A673 (cell line): ENCODE data around the gene PRCD.

Experiments used
- EZH2 ChIP-seq: fragments of 200-600 bp; sonication (generic); IDR thresholded peaks from 2 replicates; pipeline ENCODE4 v1.6.1; 2017; ENCODE audit warnings: borderline replicate concordance, low read depth, mild to moderate bottlenecking, mixed read lengths, antibody characterized with exemption, low read length; ENCODE audit not compliant: poor library complexity, severe bottlenecking
- TF ChIP-seq, protein P1 (sequence below): fragments of 300-800, 200-600 bp; sonication (generic); conservative IDR thresholded peaks from 2 replicates; pipeline ENCODE4 v1.5.1; 2017; ENCODE audit warnings: low read depth, mild to moderate bottlenecking, antibody characterized with exemption, low read length, moderate library complexity, mixed read lengths

DNA sequence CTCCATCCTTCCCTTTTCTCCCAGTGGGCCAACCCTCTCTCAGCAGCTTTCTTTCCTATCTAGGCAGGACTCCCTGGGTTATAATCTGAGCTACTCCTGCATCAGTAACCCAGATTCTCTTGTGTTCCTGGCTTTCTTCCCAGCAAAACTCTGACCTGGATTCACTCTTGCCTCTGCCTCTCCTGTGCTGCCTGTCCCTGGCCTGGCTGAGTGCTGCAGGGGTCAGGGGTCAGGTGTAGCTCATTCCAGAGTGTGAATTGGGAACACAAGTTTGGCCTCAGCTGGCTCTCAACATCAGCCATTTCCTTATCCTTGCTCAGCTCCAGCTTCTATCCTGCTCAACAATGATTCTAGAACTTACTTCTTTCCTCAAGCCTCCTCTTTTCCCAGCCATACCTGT, 48.3 kb downstream of the PRCD start:
- TF ChIP-seq, protein P1, sequence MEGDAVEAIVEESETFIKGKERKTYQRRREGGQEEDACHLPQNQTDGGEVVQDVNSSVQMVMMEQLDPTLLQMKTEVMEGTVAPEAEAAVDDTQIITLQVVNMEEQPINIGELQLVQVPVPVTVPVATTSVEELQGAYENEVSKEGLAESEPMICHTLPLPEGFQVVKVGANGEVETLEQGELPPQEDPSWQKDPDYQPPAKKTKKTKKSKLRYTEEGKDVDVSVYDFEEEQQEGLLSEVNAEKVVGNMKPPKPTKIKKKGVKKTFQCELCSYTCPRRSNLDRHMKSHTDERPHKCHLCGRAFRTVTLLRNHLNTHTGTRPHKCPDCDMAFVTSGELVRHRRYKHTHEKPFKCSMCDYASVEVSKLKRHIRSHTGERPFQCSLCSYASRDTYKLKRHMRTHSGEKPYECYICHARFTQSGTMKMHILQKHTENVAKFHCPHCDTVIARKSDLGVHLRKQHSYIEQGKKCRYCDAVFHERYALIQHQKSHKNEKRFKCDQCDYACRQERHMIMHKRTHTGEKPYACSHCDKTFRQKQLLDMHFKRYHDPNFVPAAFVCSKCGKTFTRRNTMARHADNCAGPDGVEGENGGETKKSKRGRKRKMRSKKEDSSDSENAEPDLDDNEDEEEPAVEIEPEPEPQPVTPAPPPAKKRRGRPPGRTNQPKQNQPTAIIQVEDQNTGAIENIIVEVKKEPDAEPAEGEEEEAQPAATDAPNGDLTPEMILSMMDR, result no peak
- TF ChIP-seq EZH2, result no peak
